SK-N-SH (cell line): ENCODE data around the gene TYSND1. TPM values are rescaled to one million over a fixed set of nuclear protein-coding genes. Genes with fewer than 3 reads are reported as not detected.

Source experiments
- CTCF ChIA-PET: fragments of 300-600, 350-600 bp; formaldehyde crosslinking; extraction: SDS; loops from one replicate; lab custom pipeline; 2021; lab: Yijun Ruan, JAX
- POLR2A ChIA-PET: fragments of 350-600 bp; sonication (Branson Sonifier 250); formaldehyde crosslinking; extraction: SDS; loops from one replicate; lab custom pipeline; 2020; ENCODE audit warnings: antibody characterized with exemption, inconsistent platforms; lab: Yijun Ruan, JAX
- DNase-seq: peaks from one replicate; pipeline ENCODE4 v3.0.0; 2012
- H2AFZ ChIP-seq: fragments of 200-600 bp; sonication (generic); 2 replicates; pipeline ENCODE4 v1.8.1; 2016; ENCODE audit warnings: antibody characterized with exemption, mild to moderate bottlenecking, low read depth
- H3F3A ChIP-seq: fragments of 200-600 bp; sonication (generic); replicated peaks from 2 replicates; pipeline ENCODE3; 2016; ENCODE audit warnings: antibody characterized with exemption, mild to moderate bottlenecking; ENCODE audit not compliant: insufficient read depth
- H3K27ac ChIP-seq, 2 experiments: fragments of 200-500 bp in 1 of 2; fragments of 200-600 bp in 1 of 2; sonication (Bioruptor generic) in 1 of 2; sonication (generic), shearing (Covaris generic) in 1 of 2; 2 replicates each; pipeline versions ENCODE4 v1.5.1 to v1.6.1; 2014 to 2016; ENCODE audit warnings: low read depth in 2 of 2, inconsistent platforms in 1 of 2, low read length in 1 of 2, mild to moderate bottlenecking in 1 of 2, mixed read lengths in 1 of 2
- H3K27me3 ChIP-seq: fragments of 200-600 bp; sonication (generic), shearing (Covaris generic); 2 replicates; pipeline ENCODE4 v1.6.1; 2016; ENCODE audit warnings: mixed run types; ENCODE audit not compliant: insufficient read depth
- H3K36me3 ChIP-seq, 2 experiments: fragments of 200-500 bp in 1 of 2; fragments of 200-600 bp in 1 of 2; sonication (Bioruptor generic) in 1 of 2; sonication (generic) in 1 of 2; replicated peaks in 1 of 2; 2 replicates each; pipeline versions ENCODE3 to v1.5.1; 2014 to 2016; ENCODE audit warnings: low read length in 1 of 2, mild to moderate bottlenecking in 1 of 2; ENCODE audit not compliant: insufficient read depth in 2 of 2, control insufficient read depth in 1 of 2
- H3K4me1 ChIP-seq, 2 experiments: fragments of 200-500 bp in 1 of 2; fragments of 200-600 bp in 1 of 2; sonication (Bioruptor generic) in 1 of 2; sonication (generic), shearing (Covaris generic) in 1 of 2; 2 replicates each; pipeline versions ENCODE4 v1.5.1 to v1.6.1; 2014 to 2016; ENCODE audit warnings: low read depth in 1 of 2, low read length in 1 of 2, mixed run types in 1 of 2; ENCODE audit not compliant: insufficient read depth in 2 of 2, control insufficient read depth in 1 of 2
- H3K4me2 ChIP-seq: fragments of 200-600 bp; sonication (generic), shearing (Covaris generic); 2 replicates; pipeline ENCODE4 v1.6.1; 2017; ENCODE audit warnings: mixed run types
- H3K4me3 ChIP-seq, 2 experiments: fragments of 200-500 bp in 1 of 2; fragments of 200-600 bp in 1 of 2; sonication (Bioruptor generic) in 1 of 2; sonication (generic), shearing (Covaris generic) in 1 of 2; 2 replicates each; pipeline versions ENCODE4 v1.5.1 to v1.8.1; 2014 to 2016; ENCODE audit warnings: low read depth in 2 of 2, inconsistent platforms in 1 of 2, low read length in 1 of 2, mild to moderate bottlenecking in 1 of 2, mixed read lengths in 1 of 2, moderate library complexity in 1 of 2
- H3K79me2 ChIP-seq: fragments of 200-600 bp; sonication (generic); 2 replicates; pipeline ENCODE4 v1.8.1; 2017; ENCODE audit warnings: mild to moderate bottlenecking; ENCODE audit not compliant: insufficient read depth
- H3K9ac ChIP-seq: fragments of 200-600 bp; sonication (generic); 2 replicates; pipeline ENCODE4 v1.6.1; 2017; ENCODE audit warnings: mixed run types
- H3K9me2 ChIP-seq: fragments of 200-600 bp; sonication (generic); 2 replicates; pipeline ENCODE4 v1.6.1; 2017; ENCODE audit warnings: mixed run types
- H3K9me3 ChIP-seq: fragments of 200-600 bp; sonication (generic); 2 replicates; pipeline ENCODE4 v1.6.1; 2017; ENCODE audit warnings: mixed run types, mild to moderate bottlenecking, moderate library complexity
- H4K20me1 ChIP-seq: fragments of 200-600 bp; sonication (generic); 2 replicates; pipeline ENCODE4 v1.6.1; 2017; ENCODE audit warnings: mild to moderate bottlenecking, mixed run types; ENCODE audit not compliant: insufficient read depth
- ELF1 ChIP-seq: IDR thresholded peaks from 2 replicates; pipeline ENCODE4 v1.4.0; 2012
- FOSL2 ChIP-seq: IDR thresholded peaks from 2 replicates; pipeline ENCODE4 v1.4.0; 2012; ENCODE audit warnings: low read depth, mild to moderate bottlenecking, moderate library complexity, borderline replicate concordance
- JUND ChIP-seq: IDR thresholded peaks from 2 replicates; pipeline ENCODE4 v1.4.0; 2012
- MXI1 ChIP-seq: IDR thresholded peaks from 2 replicates; pipeline ENCODE4 v1.6.1; 2012; ENCODE audit warnings: mild to moderate bottlenecking, low read depth, low read length, improper control_type of control experiment
- NFIC ChIP-seq: IDR thresholded peaks from 2 replicates; pipeline ENCODE4 v1.4.0; 2012; ENCODE audit warnings: borderline replicate concordance
- TAF1 ChIP-seq: IDR thresholded peaks from 2 replicates; pipeline ENCODE4 v1.6.1; 2012; ENCODE audit warnings: low read depth, mild to moderate bottlenecking, low read length, moderate library complexity, borderline replicate concordance
- TEAD4 ChIP-seq: IDR thresholded peaks from 2 replicates; pipeline ENCODE4 v1.4.0; 2012; ENCODE audit warnings: mild to moderate bottlenecking, borderline replicate concordance; ENCODE audit not compliant: insufficient read depth
- WGBS: methylation state at CpG from one replicate; pipeline ENCODE4 v1.1.6; 2017; ENCODE audit warnings: low lambda C conversion rate; 5-methylcytosine and 5-hydroxymethylcytosine counted together
- polyA plus RNA-seq, 3 experiments: library from polyadenylated mRNA; depleted of rRNA; stranded (reverse); fragments of >200 nt; gene quantifications; 2 replicates each; pipeline ENCODE4 v1.2.3, GENCODE V29; 2012
- TF ChIP-seq, protein P1 (sequence below): fragments of 200-600 bp; sonication (generic); IDR thresholded peaks from 2 replicates; pipeline ENCODE4 v1.6.1; 2017; ENCODE audit warnings: antibody characterized with exemption, mild to moderate bottlenecking, moderate library complexity
- TF ChIP-seq, protein P2 (sequence below): IDR thresholded peaks from 2 replicates; pipeline ENCODE4 v1.4.0; 2012; ENCODE audit warnings: low read depth
- TF ChIP-seq, protein P3 (sequence below): fragments of 150-350 bp; IDR thresholded peaks from 2 replicates; pipeline ENCODE4 v1.6.1; 2016; ENCODE audit warnings: mild to moderate bottlenecking, low read depth, low read length

Gene TYSND1
- polyA plus RNA-seq, 1 of the 3 experiments (the other 2 are of a cell fraction) = 7.4 TPM

DNA sequence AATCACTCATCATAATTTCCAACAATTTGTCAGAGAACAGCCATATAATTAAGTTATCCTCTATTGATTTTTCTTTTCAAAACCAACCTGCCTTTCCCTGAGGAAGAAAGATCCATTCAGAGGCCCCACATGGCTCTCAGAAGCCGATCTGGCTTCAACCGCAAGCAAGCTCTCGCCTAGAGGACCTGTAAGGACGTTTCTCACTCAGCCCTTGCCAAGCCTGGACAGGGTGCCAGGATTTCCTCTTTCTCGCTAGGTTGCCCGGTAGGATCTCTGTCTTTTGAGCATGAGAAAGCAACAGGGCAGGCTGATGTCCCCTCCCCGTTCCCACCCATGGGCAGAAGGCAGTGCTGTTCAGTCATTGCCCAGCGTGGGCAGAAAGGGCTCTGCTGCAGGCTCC lies 26.9 kb downstream of the TYSND1 start (continued):
- TF ChIP-seq, protein P1, sequence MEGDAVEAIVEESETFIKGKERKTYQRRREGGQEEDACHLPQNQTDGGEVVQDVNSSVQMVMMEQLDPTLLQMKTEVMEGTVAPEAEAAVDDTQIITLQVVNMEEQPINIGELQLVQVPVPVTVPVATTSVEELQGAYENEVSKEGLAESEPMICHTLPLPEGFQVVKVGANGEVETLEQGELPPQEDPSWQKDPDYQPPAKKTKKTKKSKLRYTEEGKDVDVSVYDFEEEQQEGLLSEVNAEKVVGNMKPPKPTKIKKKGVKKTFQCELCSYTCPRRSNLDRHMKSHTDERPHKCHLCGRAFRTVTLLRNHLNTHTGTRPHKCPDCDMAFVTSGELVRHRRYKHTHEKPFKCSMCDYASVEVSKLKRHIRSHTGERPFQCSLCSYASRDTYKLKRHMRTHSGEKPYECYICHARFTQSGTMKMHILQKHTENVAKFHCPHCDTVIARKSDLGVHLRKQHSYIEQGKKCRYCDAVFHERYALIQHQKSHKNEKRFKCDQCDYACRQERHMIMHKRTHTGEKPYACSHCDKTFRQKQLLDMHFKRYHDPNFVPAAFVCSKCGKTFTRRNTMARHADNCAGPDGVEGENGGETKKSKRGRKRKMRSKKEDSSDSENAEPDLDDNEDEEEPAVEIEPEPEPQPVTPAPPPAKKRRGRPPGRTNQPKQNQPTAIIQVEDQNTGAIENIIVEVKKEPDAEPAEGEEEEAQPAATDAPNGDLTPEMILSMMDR = no peak

DNA sequence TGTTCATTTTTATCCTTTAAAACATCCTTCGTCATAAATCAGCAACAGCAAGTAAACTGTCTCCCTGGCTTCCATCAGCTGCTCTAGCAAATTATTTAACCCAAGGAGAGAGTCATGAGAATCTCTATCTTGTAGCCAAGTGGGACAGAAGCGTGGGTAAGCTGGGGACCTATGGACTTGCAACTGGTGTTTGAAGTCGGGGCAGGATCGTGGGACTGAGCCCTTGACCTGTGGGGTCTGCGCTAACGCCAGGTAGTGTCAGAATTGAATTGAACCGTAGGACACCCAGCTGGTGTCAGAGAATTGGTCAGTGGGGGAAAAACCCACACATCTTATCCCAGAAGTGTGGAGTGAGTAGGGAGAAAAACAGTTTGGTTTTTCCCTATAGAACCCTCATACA lies 27.3 kb downstream of the TYSND1 start:
- Histone ChIP-seq H3K27ac (no peak overlapping the region), H3K27me3 (no peaks in the 10 kb centered on the region), H3K9me2 (no peaks in the 10 kb centered on the region), H3K9me3 (no peaks in the 10 kb centered on the region), H2AFZ (no peak overlapping the region), H3K79me2 (no peaks in the 10 kb centered on the region), H3K4me1 (peaks cover 0 to 3% of the 10 kb centered on the region in 2 experiments; a peak in 1 of 4 replicates), H4K20me1 (no peaks in the 10 kb centered on the region), H3K9ac (no peak overlapping the region), H3K4me3 (no peak overlapping the region), H3K36me3 (peaks cover 0 to 18% of the 10 kb centered on the region in 2 experiments), H3F3A (no peaks in the 10 kb centered on the region), H3K4me2 (no peak overlapping the region)
- CTCF ChIA-PET = interaction anchor here (1.8 to 9.2 kb wide), 4 partner anchors 9 to 161 kb away, joined by 5 to 184 read pairs (median 82); partner anchors contain the start of gene TYSND1
- TF ChIP-seq JUND (no peak), FOSL2 (no peak), TEAD4 (no peak), MXI1 (no peak), NFIC (no peak), TAF1 (no peak), ELF1 (no peak)
- TF ChIP-seq, protein P1 = no peak
- TF ChIP-seq, protein P2, sequence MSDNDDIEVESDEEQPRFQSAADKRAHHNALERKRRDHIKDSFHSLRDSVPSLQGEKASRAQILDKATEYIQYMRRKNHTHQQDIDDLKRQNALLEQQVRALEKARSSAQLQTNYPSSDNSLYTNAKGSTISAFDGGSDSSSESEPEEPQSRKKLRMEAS = no peak
- TF ChIP-seq, protein P3, sequence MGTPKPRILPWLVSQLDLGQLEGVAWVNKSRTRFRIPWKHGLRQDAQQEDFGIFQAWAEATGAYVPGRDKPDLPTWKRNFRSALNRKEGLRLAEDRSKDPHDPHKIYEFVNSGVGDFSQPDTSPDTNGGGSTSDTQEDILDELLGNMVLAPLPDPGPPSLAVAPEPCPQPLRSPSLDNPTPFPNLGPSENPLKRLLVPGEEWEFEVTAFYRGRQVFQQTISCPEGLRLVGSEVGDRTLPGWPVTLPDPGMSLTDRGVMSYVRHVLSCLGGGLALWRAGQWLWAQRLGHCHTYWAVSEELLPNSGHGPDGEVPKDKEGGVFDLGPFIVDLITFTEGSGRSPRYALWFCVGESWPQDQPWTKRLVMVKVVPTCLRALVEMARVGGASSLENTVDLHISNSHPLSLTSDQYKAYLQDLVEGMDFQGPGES = no peak
- no peak for DNase-seq
- WGBS = 97% methylated on average over 7 of the region's 7 CpGs
- POLR2A ChIA-PET = no interaction called here
